HepG2 (cell line): ENCODE measurements around the gene PLPPR2. TPM values are rescaled to one million over a fixed set of nuclear protein-coding genes. Genes with fewer than 3 reads are reported as not detected.

ENCODE experiments used
- ATAC-seq: fragments of 200-7000 bp; cut with Tn5 transposase; 3 replicates; pipeline ENCODE4 v1.9.1; 2020; ENCODE audit warnings: mild to moderate bottlenecking, moderate library complexity
- BruUV-seq: library from RNA; stranded (reverse); fragments of 400-500 nt; replicated peaks from 2 replicates; lab custom pipeline; 2021; lab: Mats Ljungman, UMichigan
- CTCF ChIA-PET: fragments of 300-600 bp; formaldehyde crosslinking; extraction: SDS; loops from one replicate; lab custom pipeline; 2021; ENCODE audit warnings: low total read pairs, inconsistent platforms, low intra/inter-chr PET ratio; lab: Yijun Ruan, JAX
- POLR2A ChIA-PET: fragments of 350-600 bp; sonication (Branson Sonifier 250); formaldehyde crosslinking; loops from one replicate; lab custom pipeline; 2020; ENCODE audit warnings: antibody characterized with exemption, inconsistent platforms; lab: Yijun Ruan, JAX
- DNase-seq: peaks from one replicate; pipeline ENCODE4 v3.0.0-alpha.2; 2015; ENCODE audit warnings: low spot score
- FAIRE-seq: peaks from 3 replicates; lab custom pipeline; 2011; peaks lifted over from hg19 to GRCh38; lab: Jason Lieb, UNC
- H2AFZ ChIP-seq: one replicate; pipeline ENCODE4 v1.6.1; 2011; ENCODE audit warnings: low read length, inconsistent platforms
- H3K27ac ChIP-seq: fragments of 300-600 bp; 3 replicates; pipeline ENCODE4 v1.8.0; 2011; ENCODE audit warnings: mixed run types, mild to moderate bottlenecking, mixed read lengths, low read length, inconsistent platforms; ENCODE audit not compliant: insufficient read depth; ENCODE audit errors: extremely low read length
- H3K27me3 ChIP-seq, 2 experiments: fragments of 200-600 bp in 1 of 2; 2 replicates in 1 of 2; 3 replicates in 1 of 2; pipeline versions ENCODE4 v1.6.0 to v1.8.0; 2011; ENCODE audit warnings: low read length in 2 of 2, mild to moderate bottlenecking in 2 of 2, moderate library complexity in 2 of 2, inconsistent platforms in 1 of 2; ENCODE audit not compliant: insufficient read depth in 2 of 2, control insufficient read depth in 1 of 2
- H3K36me3 ChIP-seq, 2 experiments: fragments of 200-600 bp in 1 of 2; replicated peaks in 1 of 2; 2 replicates in 1 of 2; 3 replicates in 1 of 2; pipeline versions ENCODE4 v1.5.1 to v1.8.0; 2011; ENCODE audit warnings: low read length in 2 of 2, inconsistent platforms in 1 of 2; ENCODE audit not compliant: insufficient read depth in 2 of 2, control insufficient read depth in 1 of 2
- H3K4me1 ChIP-seq: 2 replicates; pipeline ENCODE4 v1.5.1; 2012; ENCODE audit warnings: low read length, inconsistent platforms; ENCODE audit not compliant: insufficient read depth
- H3K4me2 ChIP-seq: 2 replicates; pipeline ENCODE4 v1.6.0; 2011; ENCODE audit warnings: low read depth, low read length, inconsistent platforms
- H3K4me3 ChIP-seq, 3 experiments: fragments of 200-600 bp in 1 of 3; sonication (generic), shearing (Covaris generic) in 1 of 3; replicated peaks in 1 of 3; 2 replicates each; pipeline ENCODE4 v1.5.1; 2011 to 2016; ENCODE audit warnings: low read length in 3 of 3, inconsistent platforms in 2 of 3, low read depth in 2 of 3, mild to moderate bottlenecking in 2 of 3, control low read depth in 1 of 3, mixed read lengths in 1 of 3; ENCODE audit not compliant: insufficient read depth in 1 of 3
- H3K79me2 ChIP-seq: one replicate; pipeline ENCODE4 v1.6.1; 2011; ENCODE audit warnings: low read length, inconsistent platforms; ENCODE audit not compliant: insufficient read depth
- H3K9ac ChIP-seq: 2 replicates; pipeline ENCODE4 v1.6.0; 2011; ENCODE audit warnings: mild to moderate bottlenecking, low read depth, low read length, inconsistent platforms; ENCODE audit not compliant: insufficient read depth
- H3K9me3 ChIP-seq: 2 replicates; pipeline ENCODE4 v1.5.1; 2012; ENCODE audit warnings: mild to moderate bottlenecking, low read length
- H4K20me1 ChIP-seq: 2 replicates; pipeline ENCODE4 v1.6.0; 2011; ENCODE audit warnings: inconsistent platforms, mild to moderate bottlenecking, low read length, moderate library complexity; ENCODE audit not compliant: insufficient read depth
- BCL3 ChIP-seq: sonication (generic); formaldehyde crosslinking; IDR thresholded peaks from 2 replicates; pipeline ENCODE4 v1.5.1; 2020; ENCODE audit warnings: mild to moderate bottlenecking, missing genetic modification reagents, moderate library complexity
- KDM6A ChIP-seq: IDR thresholded peaks from 2 replicates; pipeline ENCODE4 v1.6.1; 2016; ENCODE audit warnings: low read depth
- NFYB ChIP-seq: sonication (generic); formaldehyde crosslinking; IDR thresholded peaks from 2 replicates; pipeline ENCODE4 v1.4.0; 2020; ENCODE audit warnings: missing genetic modification reagents
- RAD21 ChIP-seq: fragments of 450-650 bp; formaldehyde crosslinking; IDR thresholded peaks from 2 replicates; pipeline ENCODE4 v1.5.0; 2020; ENCODE audit warnings: mild to moderate bottlenecking
- REL ChIP-seq: sonication (generic); formaldehyde crosslinking; conservative IDR thresholded peaks from 2 replicates; pipeline ENCODE4 v1.8.0; 2022; ENCODE audit warnings: mild to moderate bottlenecking, missing genetic modification reagents, moderate library complexity
- TSC22D2 ChIP-seq: sonication (generic); formaldehyde crosslinking; IDR thresholded peaks from 2 replicates; pipeline ENCODE4 v1.5.1; 2020; ENCODE audit warnings: missing genetic modification reagents, mild to moderate bottlenecking, borderline replicate concordance
- ZC3H13 ChIP-seq: sonication (generic); formaldehyde crosslinking; IDR thresholded peaks from 2 replicates; pipeline ENCODE4 v1.8.1; 2023; ENCODE audit warnings: mild to moderate bottlenecking, missing genetic modification reagents, moderate library complexity
- ZFYVE20 ChIP-seq: sonication (generic); formaldehyde crosslinking; IDR thresholded peaks from 2 replicates; pipeline ENCODE4 v1.8.0; 2023; ENCODE audit warnings: low read depth, mild to moderate bottlenecking, moderate library complexity, missing genetic modification reagents, borderline replicate concordance
- ZNF260 ChIP-seq: sonication (generic); formaldehyde crosslinking; IDR thresholded peaks from 2 replicates; pipeline ENCODE4 v1.4.0; 2020; ENCODE audit warnings: missing genetic modification reagents, low read depth, mild to moderate bottlenecking, borderline replicate concordance
- ZNF775 ChIP-seq: sonication (generic); formaldehyde crosslinking; IDR thresholded peaks from 2 replicates; pipeline ENCODE4 v1.4.0; 2020; ENCODE audit warnings: missing genetic modification reagents, mild to moderate bottlenecking, moderate library complexity, borderline replicate concordance
- WGBS: methylation state at CpG from one replicate; pipeline ENCODE4 v1.1.6; 2017; ENCODE audit warnings: low lambda C conversion rate; 5-methylcytosine and 5-hydroxymethylcytosine counted together
- in situ Hi-C: cut with HindIII; loops from 2 replicates; pipeline ENCODE4 v1.10.0; 2017; ENCODE audit warnings: low pct_unique_long_range_greater_than_20kb; ENCODE audit not compliant: extremely low pct_ligation_motif_present
- intact Hi-C: fragments of 100-400 bp; cut with micrococcal nuclease; formaldehyde crosslinking; loops from one replicate; pipeline ENCODE4 v1.10.0; 2022; ENCODE audit not compliant: unreplicated experiment
- polyA plus RNA-seq, 8 experiments: library from polyadenylated mRNA; depleted of rRNA in 3 of 8; stranded (reverse) in 7 of 8; unstranded in 1 of 8; fragments of >200 nt; fragmentation: Illumina TruSeq in 4 of 8; extraction: Trizol in 4 of 8; gene quantifications; 2 replicates each; pipeline versions ENCODE4 v1.2.1 to v1.2.3, GENCODE V29; 2011 to 2016; ENCODE audit warnings: low read depth in 4 of 8, missing spikeins in 1 of 8, mixed read lengths in 1 of 8; ENCODE audit not compliant: insufficient read depth in 1 of 8
- total RNA-seq, 5 experiments: library from RNA; depleted of rRNA; stranded (reverse); fragments of >200 nt; fragmentation: Illumina TruSeq; extraction: Trizol; gene quantifications; 2 replicates each; pipeline ENCODE4 v1.2.3, GENCODE V29; 2016; ENCODE audit warnings: low read depth in 1 of 5

PLPPR2 gene
- total and polyA plus RNA-seq, 2 of the 13 experiments (the other 11 are each of a cell fraction or from before 2014, with no cell fraction given), result 1.5 to 2.1 TPM

- TF ChIP-seq KDM6A (CRISPR knock-in tag), result no peak
- TF ChIP-seq ZNF775, result no peak
- no peak for TF ChIP-seq ZC3H13 (CRISPR knock-in tag)
- no peak for TF ChIP-seq RAD21 (CRISPR knock-in tag)
- TF ChIP-seq ZFYVE20, result no peak
- TF ChIP-seq TSC22D2 (CRISPR knock-in tag), result no peak
- no peak for TF ChIP-seq ZNF260 (CRISPR knock-in tag)
- TF ChIP-seq, all 625 proteins: peak for 23
Observed at GRCh38 chr19:11387162-11388034, 32.2 kb downstream of the PLPPR2 start (continued).

GRCh38 chr19:11390359-11390758 lies 35.1 kb downstream of the PLPPR2 start:
- DNase-seq, result no peak
- no TSS peak for BruUV-seq
- Histone ChIP-seq H3K4me2 (no peak overlapping the region), H4K20me1 (no peaks in the 10 kb centered on the region), H3K4me1 (peaks cover 26% of the 10 kb centered on the region), H3K27ac (no peak overlapping the region), H3K79me2 (no peaks in the 10 kb centered on the region), H2AFZ (no peak overlapping the region), H3K9ac (no peak overlapping the region), H3K27me3 (no peaks in the 10 kb centered on the region), H3K9me3 (no peaks in the 10 kb centered on the region), H3K36me3 (no peaks in the 10 kb centered on the region)
- ChIA-PET CTCF (no interaction called here), POLR2A (interaction anchor here (1.2 to 1.4 kb wide), 2 partner anchors 9 to 15 kb away, joined by 3 to 6 read pairs; no protein-coding TSS in a partner anchor)
- in situ Hi-C loops, result no loop called here
- 58% methylated on average over 2 of the region's 2 CpGs for WGBS
- no peak for ATAC-seq
- FAIRE-seq, result no peak
- intact Hi-C loops, result no loop called here
- TF ChIP-seq BCL3 (CRISPR knock-in tag) (no peak), REL (CRISPR knock-in tag) (no peak), NFYB (CRISPR knock-in tag) (peak; percentile 49; the same call in 1 of the 2 replicates)
- TF ChIP-seq, all 625 proteins: peak for 1
- H3K4me3 ChIP-seq, result no peak overlapping the region
